HG02852 (cell line): ENCODE measurements around the gene LY9.
"Not testable (repeated sequence)": the region's sequence is repeated elsewhere in the genome, so short reads cannot be mapped to it uniquely, and the experiment has no call there.

Source experiments
- ATAC-seq: cut with Tn5 transposase; IDR thresholded peaks from one replicate; pipeline ENCODE4 v1.9.1; 2021; ENCODE audit warnings: mild to moderate bottlenecking, moderate library complexity; ENCODE audit not compliant: unreplicated experiment

Gene LY9

DNA sequence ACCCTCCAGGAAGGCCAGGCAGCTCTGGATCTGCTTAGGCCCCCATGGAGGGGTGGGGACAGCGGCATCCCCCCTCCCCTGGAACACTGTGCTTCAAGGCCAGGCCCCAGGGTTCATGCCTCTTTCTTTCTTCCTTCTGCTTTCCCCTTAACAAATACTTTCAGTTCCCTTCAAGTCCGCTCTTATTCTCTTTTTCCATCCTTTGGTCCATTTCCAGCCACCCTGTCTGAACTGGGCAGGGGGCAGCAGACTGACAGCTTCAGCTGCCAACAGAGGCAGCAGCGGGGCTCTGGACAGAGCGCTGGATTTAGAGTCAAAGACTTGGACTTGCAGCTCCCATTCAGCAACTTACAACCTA is 67.8 kb downstream of the LY9 start:
- no peak for ATAC-seq

DNA sequence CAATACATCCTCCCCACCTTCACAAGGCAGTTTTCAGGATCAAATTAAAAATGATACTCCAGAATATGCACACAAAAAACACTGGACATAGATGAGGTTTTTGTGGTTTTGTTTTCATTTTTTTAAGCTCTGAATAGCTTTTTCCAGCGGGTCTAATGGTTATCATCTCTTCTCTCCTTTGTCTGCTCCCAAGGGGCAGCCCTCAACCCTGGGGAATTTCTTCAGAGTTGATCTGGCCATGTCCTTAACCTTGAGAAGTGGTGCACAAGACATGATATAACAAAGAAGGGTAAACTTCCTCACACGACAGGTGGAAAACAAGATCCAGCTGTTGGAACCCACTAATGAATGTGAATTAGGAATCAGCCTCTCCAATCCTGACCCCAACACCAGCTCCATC is 68.2 kb downstream of the LY9 start:
- no peak for ATAC-seq

DNA sequence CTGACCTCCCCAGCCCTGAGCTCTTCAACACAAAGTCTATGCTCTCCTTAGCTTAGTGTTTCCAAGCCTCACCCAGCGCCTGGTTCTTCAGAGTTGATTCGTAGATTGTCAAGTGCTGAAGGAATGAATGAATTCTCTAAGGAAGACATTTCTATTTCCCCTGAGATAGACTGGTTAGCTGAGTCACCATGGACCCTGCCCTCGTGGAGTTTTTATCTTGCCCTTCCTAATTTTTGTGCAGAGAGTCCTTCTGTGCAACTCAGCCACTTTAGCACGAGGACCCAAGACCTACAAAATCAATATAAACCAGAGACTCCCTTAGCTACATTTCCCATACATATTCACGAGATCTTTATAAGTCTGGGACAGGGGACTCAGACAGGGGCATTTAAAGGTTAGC is 69.4 kb downstream of the LY9 start:
- ATAC-seq: no peak

DNA sequence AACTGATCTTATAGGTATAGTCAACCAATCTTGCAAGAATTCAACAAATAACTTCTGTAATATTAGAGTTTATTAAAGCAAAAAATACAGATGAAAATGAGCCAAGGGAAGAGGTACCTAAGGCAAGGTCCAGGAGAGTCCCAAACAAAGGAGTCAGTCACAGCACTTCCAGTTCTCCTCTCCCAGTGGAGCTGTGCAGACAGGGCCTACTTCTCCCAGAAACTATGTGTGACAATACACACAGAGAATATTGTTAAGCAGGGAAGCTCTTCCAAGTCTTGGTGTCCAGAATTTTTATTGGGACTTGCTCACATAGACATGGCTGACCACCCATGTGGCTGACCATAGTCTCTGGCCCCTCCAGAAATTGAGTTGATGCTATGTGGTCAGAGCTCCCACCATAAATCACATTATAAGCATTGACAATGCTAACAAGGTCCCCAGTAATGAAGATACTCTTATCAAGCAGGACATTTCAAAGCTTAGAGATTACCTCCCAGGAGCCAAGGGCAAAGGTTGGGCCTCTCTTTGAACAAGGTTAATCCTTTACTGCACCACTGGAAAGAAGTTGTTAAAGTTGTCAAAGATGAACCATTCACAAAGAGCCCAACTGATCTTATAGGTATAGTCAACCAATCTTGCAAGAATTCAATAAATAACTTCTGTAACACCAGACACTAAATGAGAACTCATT is 70.2 kb downstream of the LY9 start:
- ATAC-seq: no peak

DNA sequence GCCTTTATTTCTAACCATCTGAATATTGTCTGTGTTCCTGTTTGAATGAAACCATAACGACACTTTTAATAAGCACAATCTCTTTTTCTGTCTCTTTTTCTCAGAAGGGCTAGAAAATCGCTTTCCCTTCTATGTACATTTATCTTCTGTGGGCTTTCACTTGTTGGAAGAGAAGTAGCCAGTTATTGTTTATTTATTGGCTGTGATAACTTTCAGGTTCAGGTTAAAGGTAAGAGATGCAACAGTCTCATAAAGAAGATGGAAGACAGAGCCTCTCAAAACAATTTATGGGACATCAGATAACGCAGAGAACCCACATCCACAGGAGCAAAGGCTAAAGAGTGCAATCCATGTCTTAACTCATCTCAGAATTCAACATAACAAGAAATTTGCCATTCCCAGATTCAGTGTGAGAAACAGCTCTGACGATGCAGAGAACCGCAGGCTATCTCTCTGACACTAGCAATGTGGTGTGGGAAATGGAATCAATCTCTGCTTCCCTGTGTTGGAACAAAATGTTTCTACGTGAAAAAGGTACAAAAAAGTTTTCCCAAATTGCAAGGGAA is 70.8 kb downstream of the LY9 start:
- ATAC-seq: no peak

DNA sequence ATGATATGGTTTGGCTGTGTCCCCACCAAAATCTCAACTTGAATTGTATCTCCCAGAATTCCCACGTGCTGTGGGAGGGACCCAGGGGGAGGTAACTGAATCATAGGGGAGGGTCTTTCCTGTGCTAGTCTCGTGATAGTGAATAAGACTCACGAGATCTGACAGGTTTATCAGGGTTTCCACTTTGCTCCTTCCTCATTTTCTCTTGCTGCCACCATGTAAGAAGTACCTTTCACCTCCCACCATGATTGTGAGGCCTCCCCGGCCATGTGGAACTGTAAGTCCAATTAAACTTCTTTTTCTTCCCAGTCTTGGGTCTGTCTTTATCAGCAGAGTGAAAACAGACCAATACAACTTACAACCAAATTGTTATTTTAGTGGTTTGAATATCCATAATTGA is 71.7 kb downstream of the LY9 start:
- ATAC-seq: not testable (repeated sequence)

DNA sequence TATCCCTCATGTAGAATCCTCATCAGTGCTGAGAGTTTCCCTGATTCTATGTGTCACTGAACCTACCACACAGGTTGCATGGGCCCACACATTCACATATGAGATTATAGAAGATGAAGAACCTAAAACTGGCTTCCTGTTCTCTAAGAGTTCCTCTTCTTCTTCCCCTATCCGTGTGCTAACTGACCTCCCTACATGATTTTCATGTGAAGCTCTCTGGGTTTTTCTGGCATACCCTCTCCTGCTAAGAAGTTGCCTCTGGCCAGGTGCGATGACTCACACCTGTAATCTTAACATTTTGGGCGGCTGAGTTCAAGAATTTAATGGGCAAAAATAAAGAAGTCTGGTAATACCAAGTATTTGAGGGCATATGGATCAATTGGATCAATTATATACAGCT is 72.2 kb downstream of the LY9 start:
- ATAC-seq: no peak

DNA sequence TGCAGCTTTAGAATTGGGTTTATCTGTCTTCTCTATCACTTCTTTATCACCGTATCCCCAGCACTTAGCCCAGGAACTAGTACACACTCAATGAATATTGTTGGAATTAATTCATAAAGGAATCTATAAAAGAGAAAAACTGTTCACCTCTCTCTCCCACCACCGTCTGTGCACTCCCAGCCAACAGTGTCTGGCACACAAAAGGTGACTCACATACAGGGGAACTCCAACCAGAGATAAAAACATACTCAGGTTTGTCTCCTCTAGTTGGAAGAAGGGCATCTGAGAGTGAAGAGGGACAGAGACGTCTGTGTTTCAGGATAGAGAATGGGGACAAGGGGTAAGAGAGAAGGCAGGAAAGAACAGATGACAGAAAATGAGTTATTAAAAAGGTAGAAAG is 79.0 kb downstream of the LY9 start:
- no peak for ATAC-seq

DNA sequence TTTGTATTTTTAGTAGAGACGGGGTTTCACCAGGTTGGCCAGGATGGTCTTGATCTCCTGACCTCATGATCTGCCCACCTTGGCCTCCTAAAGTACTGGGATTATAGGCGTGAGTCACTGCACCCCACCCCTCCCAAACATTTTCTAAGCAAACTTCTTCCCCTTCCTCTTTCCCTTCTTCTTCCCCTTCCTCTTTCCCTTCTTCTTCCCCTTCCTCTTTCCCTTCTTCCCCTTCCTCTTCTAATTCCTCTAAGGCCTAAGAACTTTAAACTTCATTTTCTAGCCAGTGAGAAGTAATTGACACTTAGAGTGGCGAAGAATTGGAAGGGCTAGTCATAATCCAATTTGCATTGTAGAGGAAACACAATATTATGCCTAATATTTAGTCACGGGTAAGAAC is 79.6 kb downstream of the LY9 start:
- not testable (repeated sequence) for ATAC-seq

DNA sequence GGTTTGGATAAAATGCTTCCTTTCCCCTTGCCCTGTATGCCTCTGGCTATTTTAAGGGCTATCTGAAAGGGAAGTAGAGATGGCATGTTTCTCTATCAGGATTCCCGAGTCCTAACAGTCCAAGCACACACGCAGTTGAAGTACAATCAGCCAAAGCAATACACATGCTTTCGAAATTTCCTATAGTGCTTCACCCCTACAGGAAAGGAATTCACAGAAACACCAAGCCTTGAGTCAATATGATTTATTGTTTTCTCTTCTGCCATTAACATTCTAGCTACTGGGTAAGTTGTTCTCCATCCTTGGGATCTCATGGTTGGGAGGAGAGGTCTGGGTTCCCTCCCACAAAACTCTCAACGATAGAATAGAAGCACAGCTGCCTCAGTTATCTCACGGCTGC is 80.3 kb downstream of the LY9 start:
- ATAC-seq: no peak

DNA sequence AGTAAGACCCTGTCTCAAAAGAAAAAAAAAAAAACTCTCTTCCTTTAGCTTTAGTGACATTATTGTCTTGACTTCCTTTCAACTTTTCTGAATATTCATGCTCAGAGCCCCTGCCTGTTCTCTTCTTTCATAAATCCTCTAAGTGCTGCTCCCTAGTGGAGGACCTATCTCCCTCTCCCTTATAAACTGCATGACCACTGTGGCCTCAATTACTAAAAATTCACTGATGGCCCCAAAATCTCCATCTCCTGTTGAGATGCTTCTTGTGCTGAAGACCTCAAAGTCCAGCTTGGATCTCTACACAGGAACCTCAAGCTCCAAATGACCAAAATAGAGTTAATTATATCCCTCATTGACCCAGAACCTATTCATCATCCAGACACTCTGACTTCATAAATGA is 81.2 kb downstream of the LY9 start:
- ATAC-seq: no peak
